GM19468 (cell line): Measurements from ENCODE around the gene KIAA1671.

ENCODE experiments used
- ATAC-seq: cut with Tn5 transposase; IDR thresholded peaks from one replicate; pipeline ENCODE4 v1.9.1; 2021; ENCODE audit warnings: mild to moderate bottlenecking, moderate library complexity, moderate number of reproducible peaks; ENCODE audit not compliant: unreplicated experiment; ENCODE audit errors: extremely low read depth

Gene KIAA1671

DNA sequence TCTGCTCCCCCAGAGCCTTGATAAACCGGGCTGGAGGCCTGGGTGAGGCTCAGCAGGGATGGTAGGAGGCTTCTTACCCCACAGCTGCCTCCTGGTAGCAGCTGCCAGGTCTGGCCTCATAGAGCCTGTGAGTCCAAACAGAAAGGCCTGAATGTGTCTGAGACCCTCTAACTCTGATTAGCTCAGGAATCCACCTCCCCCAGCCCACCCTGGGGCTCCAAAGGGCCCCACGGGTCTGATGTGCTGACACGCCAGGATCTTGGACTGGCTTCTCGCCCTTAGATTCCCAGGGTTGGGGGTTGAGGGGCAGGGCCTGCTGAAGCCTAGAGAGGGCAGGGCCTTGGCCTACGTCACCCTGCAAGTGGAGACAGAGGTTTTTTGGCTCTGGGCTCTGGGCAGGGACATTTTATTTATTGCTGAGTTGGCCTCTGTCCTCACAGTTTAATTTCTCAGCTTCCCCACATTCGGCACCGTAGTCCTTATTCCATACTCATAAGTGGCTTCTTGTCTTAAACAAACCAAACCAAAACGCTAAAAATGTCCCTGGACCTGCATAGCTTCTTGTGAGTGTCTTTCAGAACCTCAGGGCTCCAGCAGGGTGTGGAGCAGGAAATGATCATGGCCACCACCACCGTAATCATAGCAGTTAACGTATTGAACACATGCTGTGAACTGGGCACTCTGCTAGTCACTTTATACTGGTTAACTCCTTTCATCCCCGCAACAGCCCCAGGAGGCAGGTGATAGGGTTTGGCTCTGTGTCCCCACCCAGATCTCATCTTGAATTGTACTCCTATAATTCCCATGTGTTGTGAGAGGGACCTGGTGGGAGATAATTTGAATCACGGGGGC lies 25.1 kb downstream of the KIAA1671 start:
- ATAC-seq = no peak

- no peak for ATAC-seq
Observed at GRCh38 chr22:24978308-24978707, 25.8 kb downstream of the KIAA1671 start.

GRCh38 chr22:24981066-24981465 lies 28.6 kb downstream of the KIAA1671 start:
- no peak for ATAC-seq

- no peak for ATAC-seq
Observed at GRCh38 chr22:24981656-24982055, 29.1 kb downstream of the KIAA1671 start.

- ATAC-seq = no peak
Observed at GRCh38 chr22:24982301-24983056, 30.0 kb downstream of the KIAA1671 start.

- ATAC-seq = no peak
Observed at GRCh38 chr22:24983151-24983550, 30.6 kb downstream of the KIAA1671 start.

DNA sequence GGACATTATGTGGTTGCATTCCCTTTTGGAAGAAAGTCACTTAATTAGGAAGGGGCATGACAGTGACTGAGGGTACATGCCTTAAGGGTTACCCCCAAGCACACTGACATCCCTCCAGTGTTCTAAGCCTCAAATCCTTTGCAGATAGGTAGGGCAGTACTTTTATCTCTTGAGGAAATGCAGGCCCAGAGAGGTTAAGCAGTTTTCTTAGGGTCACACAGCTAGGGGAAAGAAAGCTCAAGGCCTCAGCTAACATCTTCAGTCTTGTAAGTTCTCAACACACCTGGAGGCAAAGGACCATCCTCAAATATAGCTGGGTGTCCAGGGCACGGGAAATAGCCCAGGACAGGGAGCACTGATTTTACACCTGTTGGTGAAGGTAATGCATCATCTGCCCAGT lies 31.6 kb downstream of the KIAA1671 start:
- ATAC-seq = no peak

- no peak for ATAC-seq
Observed at GRCh38 chr22:24985826-24986214, 33.3 kb downstream of the KIAA1671 start.

DNA sequence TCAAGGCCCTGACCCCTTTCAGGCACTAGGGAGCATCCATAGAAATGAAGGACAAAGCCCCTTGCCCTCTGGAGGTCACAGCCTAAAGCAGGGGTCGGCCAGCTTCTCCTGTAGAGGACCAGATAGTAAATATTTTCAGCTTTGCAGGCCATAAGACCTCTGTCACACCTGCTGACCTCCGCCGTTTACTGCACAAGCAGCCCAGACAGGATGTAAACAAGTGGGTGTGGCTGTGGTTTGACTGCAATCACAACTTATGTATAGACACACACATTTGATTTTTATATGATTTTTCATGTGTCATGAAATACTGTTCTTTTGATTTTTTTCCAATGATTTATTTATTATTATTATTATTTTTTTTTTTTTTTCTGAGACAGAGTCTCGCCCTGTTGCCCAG lies 34.3 kb downstream of the KIAA1671 start:
- ATAC-seq = no peak

GRCh38 chr22:24989135-24989534 lies 36.6 kb downstream of the KIAA1671 start:
- ATAC-seq = no peak

- ATAC-seq = no peak
Observed at GRCh38 chr22:24989541-24989951, 37.0 kb downstream of the KIAA1671 start.

- ATAC-seq = no peak
Observed at GRCh38 chr22:24990344-24990905, 37.9 kb downstream of the KIAA1671 start.

- ATAC-seq = no peak
Observed at GRCh38 chr22:24992946-24993345, 40.4 kb downstream of the KIAA1671 start.

DNA sequence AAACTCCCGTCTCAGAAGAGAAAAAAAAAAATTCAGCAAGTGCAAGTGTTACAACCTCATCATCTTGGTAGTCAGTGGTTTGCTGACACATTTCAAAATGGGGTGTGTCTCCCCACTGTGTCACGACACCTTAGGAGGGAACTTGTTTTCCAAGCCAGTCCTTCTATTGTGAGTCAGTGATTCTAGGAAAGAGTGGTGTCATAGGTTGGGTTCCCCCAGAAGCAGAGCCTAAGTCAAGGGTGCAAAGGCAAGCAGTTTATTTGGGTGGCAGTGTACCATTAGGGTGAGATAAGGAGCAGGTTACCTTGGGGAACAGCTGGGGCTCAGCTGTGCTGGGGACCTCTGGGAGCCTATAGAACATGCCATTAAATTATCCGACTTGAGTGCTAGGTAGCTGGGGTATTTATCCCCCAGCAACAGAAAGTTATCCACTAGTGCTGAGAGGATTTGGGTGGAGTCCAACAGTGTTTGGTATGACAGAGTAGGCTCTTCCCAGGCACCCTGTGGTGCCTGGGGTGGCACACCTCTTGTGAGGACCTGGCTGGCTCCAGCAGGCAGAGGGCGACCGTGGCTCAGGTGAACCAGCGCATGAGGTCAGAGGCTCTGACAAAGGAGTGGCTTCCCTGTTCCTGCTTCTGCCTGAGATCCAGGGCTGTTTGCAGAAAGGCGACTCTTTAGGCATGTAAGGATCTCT lies 41.7 kb downstream of the KIAA1671 start:
- no peak for ATAC-seq

GRCh38 chr22:24995649-24996180 lies 43.2 kb downstream of the KIAA1671 start:
- ATAC-seq = no peak

- no peak for ATAC-seq
Observed at GRCh38 chr22:24996420-24996952, 44.0 kb downstream of the KIAA1671 start.

- ATAC-seq = no peak
Observed at GRCh38 chr22:24997023-24997422, 44.5 kb downstream of the KIAA1671 start.

DNA sequence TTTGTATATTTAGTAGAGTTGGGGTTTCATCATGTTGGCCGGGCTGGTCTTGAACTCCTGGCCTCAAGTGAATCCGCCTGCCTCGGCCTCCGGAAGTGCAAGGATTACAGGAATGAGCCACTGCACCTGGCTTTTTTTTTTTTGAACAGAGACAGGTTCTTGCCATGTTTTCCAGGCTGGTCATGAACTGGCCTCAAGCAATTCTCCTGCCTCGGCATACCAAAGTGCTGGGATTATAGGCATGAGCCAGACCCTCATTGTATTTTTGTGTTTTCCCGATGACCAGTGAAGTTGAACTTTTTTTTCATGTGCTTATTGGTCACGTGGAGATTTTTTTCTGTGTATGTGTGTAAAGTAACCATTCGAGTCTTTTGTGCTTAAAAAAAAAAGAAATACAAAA lies 48.2 kb downstream of the KIAA1671 start:
- ATAC-seq = no peak

- ATAC-seq = no peak
Observed at GRCh38 chr22:25002241-25002985, 49.9 kb downstream of the KIAA1671 start.
